SKM-1 treated with dmso at 0.1 percent for 144 hours (cell line): ENCODE measurements around the gene ACTL6A.
A peak's percentile ranks its signal among the peaks of the same experiment; 100 is the strongest.
"Not testable (repeated sequence)": the region's sequence is repeated elsewhere in the genome, so short reads cannot be mapped to it uniquely, and the experiment has no call there.

ENCODE experiments used
- DNase-seq: peaks from one replicate; lab custom pipeline; 2025; ENCODE audit not compliant: unreplicated experiment; lab: John Stamatoyannopoulos, UW

Gene ACTL6A

DNA sequence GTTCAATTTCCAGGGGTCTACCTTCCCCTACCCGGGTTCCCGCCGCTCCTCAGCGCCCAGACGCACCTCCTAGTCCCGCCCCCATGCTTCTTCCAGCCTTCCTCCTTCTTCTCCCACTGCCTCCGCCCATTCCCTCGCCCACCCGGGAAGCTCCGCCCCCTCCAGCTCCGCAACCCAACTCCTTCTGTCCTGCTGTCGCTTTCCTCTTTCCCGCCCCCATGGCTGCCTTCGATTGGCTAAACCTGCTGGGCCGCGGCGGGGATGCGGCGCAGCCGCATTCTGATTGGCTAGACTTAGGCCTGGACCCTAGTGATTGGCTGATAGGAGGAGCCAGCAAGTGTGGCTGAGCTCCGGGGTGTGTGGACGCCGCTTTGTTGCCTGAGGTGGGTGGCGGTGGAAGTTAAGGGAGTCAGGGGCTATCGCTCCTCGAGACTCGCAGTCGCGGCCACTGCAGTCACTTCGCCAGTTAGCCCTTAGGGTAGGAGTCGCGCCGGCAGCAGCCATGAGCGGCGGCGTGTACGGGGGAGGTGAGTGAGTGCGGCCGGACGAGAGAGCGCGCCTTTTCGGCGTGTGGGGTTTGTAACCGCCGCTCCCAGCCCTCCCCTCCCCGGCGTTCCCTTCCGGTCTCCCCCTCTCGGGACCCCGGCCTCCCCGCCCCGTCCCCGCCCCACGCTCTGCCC, at the start of gene ACTL6A:
ACTL6A (plus strand) TSS at position 336 of the 680 bp plus-strand sequence; CDS start at position 503, 167 bp downstream.
- DNase-seq = peak; percentile 99

GRCh38 chr3:179513862-179514261, 48.9 kb upstream of the ACTL6A start:
- DNase-seq = no peak

- DNase-seq = not testable (repeated sequence)
Observed at GRCh38 chr3:179516461-179517251, 46.1 kb upstream of the ACTL6A start.

GRCh38 chr3:179526482-179526881, 36.2 kb upstream of the ACTL6A start:
- no peak for DNase-seq

- DNase-seq = no peak
Observed at GRCh38 chr3:179526989-179527391, 35.7 kb upstream of the ACTL6A start.

DNA sequence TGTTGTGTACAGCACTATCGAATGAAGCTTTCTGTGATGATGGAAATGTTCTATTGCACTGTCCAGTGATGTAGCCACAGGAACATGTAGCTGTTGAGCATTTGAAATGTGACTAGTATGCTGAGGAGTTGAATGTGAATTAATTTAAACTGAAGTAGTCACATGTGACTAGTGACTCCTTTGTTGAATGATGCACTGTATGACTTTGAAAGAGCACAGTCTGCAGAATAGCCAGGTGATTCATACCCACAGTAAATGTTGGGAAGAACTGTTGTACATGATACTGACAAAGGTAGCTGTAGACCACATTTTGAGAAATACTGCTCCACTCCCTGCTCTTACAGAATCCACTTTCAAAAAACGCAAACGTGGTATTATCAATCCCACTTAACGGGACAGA, 34.0 kb upstream of the ACTL6A start:
- no peak for DNase-seq

GRCh38 chr3:179531576-179531975, 31.1 kb upstream of the ACTL6A start:
- no peak for DNase-seq

GRCh38 chr3:179533274-179533673, 29.5 kb upstream of the ACTL6A start:
- no peak for DNase-seq

DNA sequence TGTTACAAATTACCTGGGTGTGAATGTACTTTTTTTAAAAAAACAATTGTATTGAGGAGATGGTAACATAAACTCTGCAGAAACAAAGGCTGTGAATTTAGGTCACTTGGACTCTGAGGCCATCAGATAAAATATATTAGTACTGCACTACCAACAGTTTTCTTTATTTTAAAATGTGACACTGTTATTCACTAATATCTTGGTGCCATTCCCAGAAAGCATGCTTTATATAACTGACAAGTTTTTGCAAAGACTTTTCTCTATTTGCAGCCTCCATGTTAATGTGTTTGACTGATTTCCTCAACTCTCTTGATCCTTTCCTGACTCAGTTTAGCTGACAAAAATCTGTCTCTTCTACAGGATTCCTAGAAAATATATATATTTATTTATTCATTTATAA, 26.5 kb upstream of the ACTL6A start:
- DNase-seq = no peak

GRCh38 chr3:179541094-179541493, 21.6 kb upstream of the ACTL6A start:
- DNase-seq = no peak

GRCh38 chr3:179541596-179541995, 21.1 kb upstream of the ACTL6A start:
- DNase-seq = no peak

GRCh38 chr3:179542375-179542774, 20.4 kb upstream of the ACTL6A start:
- DNase-seq = no peak

- DNase-seq = no peak
Observed at GRCh38 chr3:179544981-179545645, 17.6 kb upstream of the ACTL6A start.

GRCh38 chr3:179546814-179547241, 15.9 kb upstream of the ACTL6A start:
- DNase-seq = no peak

- no peak for DNase-seq
Observed at GRCh38 chr3:179551349-179552105, 11.2 kb upstream of the ACTL6A start.

DNA sequence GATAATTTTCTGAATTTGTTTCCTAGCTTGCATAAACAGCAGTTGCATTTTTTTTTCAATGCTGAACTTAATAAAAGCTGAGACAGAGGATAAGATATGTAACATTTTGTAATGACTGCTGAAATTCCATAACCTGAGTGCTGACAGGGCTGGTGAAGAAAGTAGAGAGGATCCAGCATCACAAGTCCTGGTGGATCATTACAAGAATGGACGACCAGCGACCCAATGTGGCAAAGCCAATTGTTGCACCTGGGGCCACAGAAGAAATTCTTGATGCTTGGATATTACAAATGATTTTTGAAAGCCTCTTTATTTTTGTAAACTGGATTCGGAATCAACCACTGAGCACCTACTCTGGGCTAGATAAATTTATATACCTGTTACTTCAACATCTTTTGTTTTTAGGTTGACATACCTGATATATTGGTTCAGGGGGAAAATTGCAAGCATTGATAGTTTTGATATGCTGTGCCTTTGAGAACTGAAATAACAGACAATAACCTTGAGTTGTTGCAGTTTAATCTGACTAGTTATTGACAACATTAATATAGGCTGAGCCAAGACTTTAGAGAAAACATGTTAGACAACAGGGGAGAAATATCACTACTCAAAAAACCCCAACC, 3.9 kb upstream of the ACTL6A start:
- DNase-seq = peak; percentile 51

- no peak for DNase-seq
Observed at GRCh38 chr3:179560791-179561190, 1.9 kb upstream of the ACTL6A start.

- DNase-seq = peak; percentile 79
Observed at GRCh38 chr3:179563271-179563783, 601 bp downstream of the ACTL6A start.

DNA sequence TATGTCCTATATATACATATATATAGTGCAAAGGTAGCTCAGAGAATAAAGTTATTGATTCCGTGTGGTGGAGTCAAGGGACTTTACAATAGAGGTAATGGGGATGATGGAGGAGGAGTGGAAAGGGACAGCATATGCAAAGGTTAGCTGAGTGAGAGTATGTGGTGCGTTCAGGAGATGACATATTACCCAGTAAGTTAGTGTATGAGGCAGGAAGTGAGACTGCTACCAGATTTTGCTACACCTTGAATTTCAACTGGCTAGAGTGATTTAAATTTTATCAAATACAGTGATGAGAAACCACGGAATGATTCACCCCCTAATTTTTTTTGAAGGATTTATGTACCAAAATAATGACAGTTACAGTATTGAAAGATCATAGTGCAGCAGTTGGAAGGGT, 2.8 kb downstream of the ACTL6A start:
- no peak for DNase-seq

DNA sequence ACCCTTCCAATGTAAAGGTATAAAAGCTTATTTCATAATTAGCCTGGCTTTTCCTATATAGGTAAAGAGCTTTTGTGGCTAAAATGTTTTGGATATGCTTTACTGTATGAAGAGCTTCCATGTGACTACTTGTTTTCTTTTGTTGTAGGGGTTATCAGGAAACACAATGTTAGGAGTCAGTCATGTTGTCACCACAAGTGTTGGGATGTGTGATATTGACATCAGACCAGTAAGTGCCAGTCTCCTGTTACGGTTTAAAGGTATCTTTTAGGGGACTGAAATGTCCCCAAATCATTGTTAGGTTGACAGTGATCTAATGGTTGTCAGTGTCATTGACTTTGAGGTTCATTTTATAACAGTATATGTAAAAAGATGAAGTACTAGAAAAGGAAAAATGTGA, 18.3 kb downstream of the ACTL6A start:
- no peak for DNase-seq
